HG03439 (cell line): ENCODE results near the gene FXYD4.

Experiments used
- ATAC-seq: cut with Tn5 transposase; IDR thresholded peaks from one replicate; pipeline ENCODE4 v1.9.1; 2021; ENCODE audit warnings: mild to moderate bottlenecking, moderate library complexity; ENCODE audit not compliant: unreplicated experiment

FXYD4 gene

GRCh38 chr10:43393606-43394360 is 22.3 kb downstream of the FXYD4 start:
- no peak for ATAC-seq

DNA sequence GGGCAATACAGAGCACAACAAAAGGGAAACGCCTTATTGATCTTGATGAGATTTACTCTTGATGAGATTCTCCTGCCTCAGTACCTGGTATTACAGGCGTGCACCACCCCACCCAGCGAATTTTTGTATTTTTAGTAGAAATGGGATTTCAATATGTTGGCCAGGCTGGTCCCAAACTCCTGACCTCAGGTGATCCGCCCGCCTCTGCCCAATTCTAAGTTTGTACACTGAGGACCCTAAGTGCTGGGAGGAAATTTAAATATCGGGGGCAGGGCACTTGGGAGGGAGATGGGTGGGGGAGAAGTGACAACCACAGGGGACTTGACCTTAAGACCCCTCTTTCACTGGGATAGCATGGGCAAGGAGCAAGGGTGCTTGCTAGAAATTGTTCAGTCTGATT is 23.4 kb downstream of the FXYD4 start:
- ATAC-seq, result no peak

- ATAC-seq, result no peak
Measured at GRCh38 chr10:43395571-43396060, 24.2 kb downstream of the FXYD4 start.

GRCh38 chr10:43396061-43396927 is 24.9 kb downstream of the FXYD4 start:
- ATAC-seq, result peak; percentile 39

DNA sequence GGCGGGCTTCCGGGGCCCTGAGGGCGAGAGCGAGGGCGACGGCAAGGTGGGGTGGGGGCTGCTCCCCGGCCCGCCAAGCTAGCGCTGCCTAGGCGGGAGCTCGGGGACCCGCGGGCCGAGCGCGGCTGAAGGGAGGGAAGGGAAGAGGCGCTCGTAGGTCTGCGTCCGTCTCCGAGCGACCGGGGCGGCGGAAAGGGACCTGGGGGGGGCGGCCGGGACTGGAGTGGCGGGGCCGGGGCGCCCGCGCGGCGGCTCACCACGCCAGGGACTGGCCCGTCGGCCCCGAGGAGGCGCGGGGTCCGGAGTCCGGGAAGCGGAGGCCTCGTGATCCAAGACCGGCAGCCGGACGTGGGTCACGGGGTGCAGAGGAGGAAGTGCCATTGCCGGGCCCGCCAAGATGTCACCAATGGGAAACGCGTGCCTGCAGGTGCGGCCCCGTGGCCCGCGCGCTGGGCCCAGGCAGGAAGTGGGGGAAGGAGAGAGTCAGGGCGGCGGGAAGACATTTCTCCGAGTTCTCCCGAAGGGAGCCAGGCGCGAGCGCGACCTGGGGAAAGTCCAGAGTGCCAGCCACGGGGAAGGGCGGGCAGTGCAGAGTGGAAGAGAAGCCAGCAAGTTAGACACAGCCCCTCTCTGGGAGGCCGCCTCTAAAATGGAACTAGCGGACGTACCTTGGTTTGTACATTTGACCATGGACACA is 25.6 kb downstream of the FXYD4 start:
- peak; percentile 82 for ATAC-seq

DNA sequence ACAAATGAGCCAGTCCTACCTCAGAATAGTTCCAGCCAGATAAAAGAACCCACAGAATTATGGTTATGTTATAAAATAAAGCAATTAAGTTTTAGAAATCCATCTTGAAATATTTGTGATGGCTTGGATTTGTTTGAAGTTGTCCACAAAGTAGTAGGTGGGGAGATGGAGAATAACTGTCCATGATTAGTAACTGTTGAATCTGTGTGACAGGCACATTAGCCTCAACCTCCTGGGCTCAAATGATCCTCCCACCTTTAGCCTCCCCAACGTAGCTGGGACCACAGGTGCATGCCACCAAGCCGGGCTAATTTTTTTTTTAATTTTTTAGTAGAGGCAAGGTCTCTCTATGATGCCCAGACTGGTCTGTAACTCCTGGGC is 27.5 kb downstream of the FXYD4 start:
- no peak for ATAC-seq

DNA sequence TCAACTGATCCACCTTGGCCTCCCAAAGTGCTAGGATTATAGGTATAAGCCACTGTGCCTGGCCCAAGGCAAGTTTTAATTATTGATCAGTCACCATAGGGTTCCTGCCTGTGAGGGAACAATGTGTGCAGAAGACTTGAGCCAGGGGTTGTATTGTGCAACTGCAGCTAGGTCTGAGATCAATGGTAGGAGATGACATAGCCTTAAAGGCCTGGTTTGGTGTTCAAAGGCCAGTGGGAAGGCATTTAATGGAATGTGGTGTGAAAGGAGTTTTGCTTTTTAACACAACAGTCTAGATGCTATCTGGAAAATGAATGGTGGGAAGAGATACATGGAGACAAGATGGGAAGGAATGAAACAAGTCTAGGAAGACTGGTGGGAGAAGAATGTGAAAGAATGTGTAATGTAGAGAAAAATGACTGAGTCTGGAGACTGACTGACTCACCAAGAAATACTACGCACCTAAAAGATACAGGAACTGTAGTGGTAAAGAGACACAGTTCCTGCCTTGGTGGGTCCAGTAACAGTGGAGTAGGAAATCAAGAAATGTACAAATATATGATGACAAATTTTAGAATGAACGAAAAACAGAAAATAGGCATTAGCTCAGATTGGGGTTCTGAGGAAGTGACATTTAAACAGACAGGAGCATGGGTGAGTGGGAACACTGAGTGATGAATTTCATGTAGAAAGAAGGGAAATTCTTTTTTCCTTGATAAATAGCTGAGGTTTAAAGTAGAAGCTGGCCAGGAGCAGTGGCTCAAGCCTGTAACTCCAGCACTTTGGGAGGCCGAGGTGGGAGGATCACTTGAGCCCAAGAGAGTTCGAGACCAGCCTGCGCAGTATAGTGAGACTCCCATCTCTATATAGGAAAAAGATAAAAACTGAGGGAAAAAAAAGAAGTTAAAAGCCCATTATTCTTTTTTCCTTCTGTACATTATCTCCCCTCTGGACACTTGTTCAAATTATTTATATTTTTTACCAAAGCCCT is 28.2 kb downstream of the FXYD4 start:
- ATAC-seq, result no peak

DNA sequence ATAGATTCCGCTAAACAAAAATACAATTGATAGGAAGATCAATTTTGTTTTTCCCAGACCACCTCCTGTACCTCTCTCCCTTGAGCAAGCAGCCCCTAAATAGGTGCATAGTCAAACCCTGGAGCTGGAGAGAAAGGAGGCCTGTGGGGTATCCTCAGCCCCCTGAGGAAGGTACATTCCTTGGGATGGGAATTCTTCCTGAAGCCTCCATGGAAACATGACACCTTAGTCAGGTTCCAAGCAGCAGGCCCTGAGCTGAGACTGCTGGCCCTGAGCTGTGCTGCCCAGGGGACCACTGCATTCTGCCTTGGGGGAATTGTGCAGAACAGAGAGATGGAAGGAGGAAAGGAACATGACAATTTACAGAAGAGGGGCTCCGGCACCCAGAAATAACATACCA is 30.2 kb downstream of the FXYD4 start:
- no peak for ATAC-seq

- ATAC-seq, result no peak
Measured at GRCh38 chr10:43402176-43402575, 30.7 kb downstream of the FXYD4 start.

DNA sequence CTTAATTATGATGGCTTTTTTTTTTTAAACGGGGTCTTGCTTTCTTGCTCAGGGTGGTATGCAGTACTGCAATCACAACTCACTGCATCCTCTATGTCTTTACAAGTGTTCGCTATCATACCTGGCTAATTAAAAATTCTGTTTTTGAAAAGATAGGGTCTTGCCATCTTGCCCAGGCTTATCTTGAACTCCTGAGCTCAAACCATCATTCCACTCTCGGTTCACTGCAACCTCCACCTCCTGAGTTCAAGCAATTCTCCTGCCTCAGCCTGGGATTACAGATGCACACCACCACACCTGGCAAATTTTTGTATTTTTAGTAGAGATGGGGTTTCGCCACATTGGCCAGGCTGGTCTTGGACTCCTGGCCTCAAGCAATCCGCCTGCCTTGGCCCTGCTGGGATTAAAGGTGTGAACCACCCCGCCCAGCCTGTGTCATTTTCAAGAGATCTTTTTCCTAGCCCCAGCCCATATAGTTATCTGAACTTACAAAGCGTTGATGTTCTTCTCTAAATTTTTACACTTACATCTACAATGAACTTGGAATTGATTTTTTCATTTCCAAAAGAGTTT is 31.5 kb downstream of the FXYD4 start:
- ATAC-seq, result no peak

DNA sequence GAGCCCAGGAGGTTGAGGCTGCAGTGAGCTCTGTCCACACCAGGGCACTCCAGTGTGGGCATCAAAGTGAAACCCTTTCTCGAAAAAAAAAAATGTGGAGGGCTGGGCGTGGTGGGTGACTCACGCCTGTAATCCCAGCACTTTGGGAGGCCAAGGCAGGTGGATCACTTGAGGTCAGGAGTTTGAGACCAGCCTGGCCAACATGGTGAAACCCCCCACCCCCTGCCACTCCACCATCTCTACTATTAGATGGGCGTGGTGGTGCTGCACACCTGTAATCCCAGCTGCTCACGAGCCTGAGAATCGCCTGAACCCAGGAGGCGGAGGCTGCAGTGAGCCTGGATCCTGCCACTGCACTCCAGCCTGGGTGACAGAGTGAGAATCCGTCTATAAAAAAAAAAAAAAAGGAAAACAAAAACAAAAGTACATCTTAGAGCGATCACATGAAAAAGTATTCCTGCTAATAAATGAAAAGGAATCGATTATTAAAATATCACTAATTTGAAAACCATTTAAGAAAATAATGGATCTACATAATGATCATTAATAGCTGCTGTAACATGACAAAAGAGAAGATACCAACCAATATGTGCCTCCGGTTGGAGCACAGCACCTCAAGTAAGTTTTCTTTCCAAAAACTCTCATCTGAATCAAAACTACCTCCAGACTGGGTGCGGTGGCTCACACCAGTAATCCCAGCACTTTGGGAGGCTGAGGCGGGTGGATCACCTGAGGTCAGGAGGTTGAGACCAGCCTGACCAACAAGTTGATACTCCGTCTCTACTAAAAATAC is 32.7 kb downstream of the FXYD4 start:
- ATAC-seq, result no peak

GRCh38 chr10:43404704-43405084 is 33.3 kb downstream of the FXYD4 start:
- no peak for ATAC-seq

GRCh38 chr10:43407148-43407575 is 35.7 kb downstream of the FXYD4 start:
- ATAC-seq, result peak; percentile 22

DNA sequence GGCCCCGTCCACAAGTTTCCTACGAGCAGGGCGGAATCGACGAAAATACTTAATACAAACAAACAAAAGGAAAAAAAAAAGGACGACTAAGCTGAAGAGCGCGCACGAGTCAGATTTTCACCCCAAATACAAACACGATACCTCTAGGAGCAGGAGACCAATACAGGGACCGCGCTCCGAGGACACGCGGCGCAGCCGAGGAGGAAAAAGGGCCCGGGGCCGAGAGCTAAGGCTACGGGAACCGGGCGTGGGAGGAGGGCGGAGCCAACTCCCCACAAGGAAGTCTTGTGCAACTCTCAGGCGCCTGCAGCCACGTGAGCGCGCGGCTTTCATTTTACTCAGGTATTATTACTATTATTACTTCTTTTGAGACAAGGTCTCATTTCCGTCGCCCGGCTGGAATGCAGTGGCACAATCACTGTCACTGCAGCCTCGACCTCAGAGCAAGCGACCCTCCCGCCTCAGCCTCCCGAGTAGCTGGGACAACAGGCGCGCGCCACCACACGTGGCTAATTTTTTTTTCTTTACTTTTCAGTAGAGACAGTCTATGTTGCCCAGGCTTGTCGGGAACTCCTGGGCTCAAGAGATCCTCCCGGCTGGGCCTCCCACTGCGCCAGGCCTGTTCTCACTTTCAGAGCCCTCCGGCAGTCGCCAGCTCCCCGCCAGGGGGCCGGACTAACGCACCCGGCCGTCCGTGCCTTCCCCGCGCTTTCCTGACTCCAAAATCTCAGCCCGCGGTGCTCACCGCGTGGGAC is 36.3 kb downstream of the FXYD4 start:
- peak; percentile 53 for ATAC-seq

GRCh38 chr10:43408331-43408709 is 36.9 kb downstream of the FXYD4 start:
- ATAC-seq, result peak; percentile 0

GRCh38 chr10:43408710-43409384 is 37.4 kb downstream of the FXYD4 start, which contains the start of gene HNRNPF:
Gene HNRNPF, minus strand, starts transcription at chr10:43409186. Its CDS starts 21,302 bp downstream, at chr10:43387884.
- peak; percentile 63 for ATAC-seq

DNA sequence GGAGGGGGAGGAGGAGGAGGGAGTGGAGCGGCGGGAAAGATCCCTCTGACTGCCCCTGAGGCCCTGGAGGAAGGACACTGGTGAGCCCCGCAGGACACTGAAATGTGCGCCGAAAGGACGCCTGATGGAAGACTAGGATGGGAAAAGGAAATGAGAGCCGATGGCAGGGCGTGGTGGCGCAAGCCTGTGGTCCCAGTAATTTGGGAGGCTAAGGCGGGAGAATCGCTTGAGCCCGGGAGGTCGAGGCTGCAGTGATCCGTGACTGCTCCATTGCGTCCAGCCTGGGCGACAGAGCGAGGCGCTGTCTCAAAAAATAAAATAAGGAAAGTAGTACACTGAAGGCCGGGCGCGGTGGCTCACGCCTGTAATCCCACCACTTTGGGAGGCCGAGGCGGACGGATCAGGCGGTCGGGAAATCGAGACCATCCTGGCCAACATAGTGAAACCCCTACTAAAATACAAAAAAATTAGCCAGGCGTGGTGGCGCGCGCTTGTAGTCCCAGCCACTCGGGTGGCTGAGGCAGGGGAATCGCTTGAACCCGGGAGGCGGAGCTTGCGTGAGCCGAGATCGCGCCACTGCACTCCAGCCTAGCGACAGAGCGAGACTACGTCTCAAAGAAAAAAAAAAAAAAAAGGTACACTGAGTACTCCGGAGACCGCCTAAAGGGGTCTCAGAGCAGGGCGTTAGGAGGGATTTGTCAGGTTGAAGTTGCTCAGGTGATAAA is 38.1 kb downstream of the FXYD4 start:
- no peak for ATAC-seq
